MCF 10A (cell line): Measurements from ENCODE around the gene MAP4K2. TPM values are rescaled to one million over a fixed set of nuclear protein-coding genes. Genes with fewer than 3 reads are reported as not detected.

ENCODE experiments used
- BruUV-seq: library from RNA; stranded (reverse); fragments of 400-500 nt; replicated peaks from 2 replicates; lab custom pipeline; 2021; lab: Mats Ljungman, UMichigan
- CTCF ChIA-PET: fragments of 300-600 bp; sonication (Branson Sonifier 250); formaldehyde crosslinking; extraction: SDS; loops from one replicate; lab custom pipeline; 2021; ENCODE audit warnings: antibody characterized with exemption, inconsistent platforms; lab: Yijun Ruan, JAX
- POLR2A ChIA-PET: fragments of 300-600, 350-650 bp; sonication (Branson Sonifier 250); formaldehyde crosslinking; extraction: SDS; loops from one replicate; lab custom pipeline; 2020; ENCODE audit warnings: antibody characterized with exemption, inconsistent platforms; lab: Yijun Ruan, JAX
- DNase-seq: peaks from one replicate; pipeline ENCODE4 v3.0.0-alpha.2; 2018; ENCODE audit not compliant: unreplicated experiment
- H3K27ac Mint-ChIP-seq: one replicate; pipeline ENCODE4 v1.8.0; 2022; ENCODE audit warnings: mild to moderate bottlenecking, low read depth, mixed read lengths; ENCODE audit not compliant: unreplicated experiment
- H3K27me3 Mint-ChIP-seq: one replicate; pipeline ENCODE4 v1.8.0; 2022; ENCODE audit warnings: mixed read lengths; ENCODE audit not compliant: insufficient read depth, unreplicated experiment
- H3K36me3 Mint-ChIP-seq: one replicate; pipeline ENCODE4 v1.8.0; 2022; ENCODE audit warnings: mild to moderate bottlenecking, moderate library complexity, mixed read lengths; ENCODE audit not compliant: insufficient read depth, unreplicated experiment
- H3K4me1 Mint-ChIP-seq: one replicate; pipeline ENCODE4 v1.8.0; 2022; ENCODE audit warnings: mixed read lengths; ENCODE audit not compliant: insufficient read depth, unreplicated experiment
- H3K4me3 Mint-ChIP-seq: one replicate; pipeline ENCODE4 v1.8.0; 2022; ENCODE audit warnings: mild to moderate bottlenecking, moderate library complexity, mixed read lengths; ENCODE audit not compliant: unreplicated experiment
- H3K9me3 Mint-ChIP-seq: one replicate; pipeline ENCODE4 v1.8.0; 2022; ENCODE audit warnings: mixed read lengths; ENCODE audit not compliant: unreplicated experiment
- intact Hi-C: fragments of 100-400 bp; cut with micrococcal nuclease; formaldehyde crosslinking; loops from 2 replicates; pipeline ENCODE4 v1.14.1; 2022
- total RNA-seq: library from RNA; stranded (reverse); gene quantifications from 2 replicates; pipeline ENCODE4 v1.2.3, GENCODE V29; 2022
- TF ChIP-seq, protein P1 (sequence below): fragments of 200-600 bp; IDR thresholded peaks from one replicate; pipeline ENCODE4 v1.8.0; 2022; ENCODE audit warnings: antibody characterized with exemption, mild to moderate bottlenecking; ENCODE audit not compliant: unreplicated experiment

The MAP4K2 gene
- total RNA-seq, 1 experiment from 2014 or later: 6.8 TPM

DNA sequence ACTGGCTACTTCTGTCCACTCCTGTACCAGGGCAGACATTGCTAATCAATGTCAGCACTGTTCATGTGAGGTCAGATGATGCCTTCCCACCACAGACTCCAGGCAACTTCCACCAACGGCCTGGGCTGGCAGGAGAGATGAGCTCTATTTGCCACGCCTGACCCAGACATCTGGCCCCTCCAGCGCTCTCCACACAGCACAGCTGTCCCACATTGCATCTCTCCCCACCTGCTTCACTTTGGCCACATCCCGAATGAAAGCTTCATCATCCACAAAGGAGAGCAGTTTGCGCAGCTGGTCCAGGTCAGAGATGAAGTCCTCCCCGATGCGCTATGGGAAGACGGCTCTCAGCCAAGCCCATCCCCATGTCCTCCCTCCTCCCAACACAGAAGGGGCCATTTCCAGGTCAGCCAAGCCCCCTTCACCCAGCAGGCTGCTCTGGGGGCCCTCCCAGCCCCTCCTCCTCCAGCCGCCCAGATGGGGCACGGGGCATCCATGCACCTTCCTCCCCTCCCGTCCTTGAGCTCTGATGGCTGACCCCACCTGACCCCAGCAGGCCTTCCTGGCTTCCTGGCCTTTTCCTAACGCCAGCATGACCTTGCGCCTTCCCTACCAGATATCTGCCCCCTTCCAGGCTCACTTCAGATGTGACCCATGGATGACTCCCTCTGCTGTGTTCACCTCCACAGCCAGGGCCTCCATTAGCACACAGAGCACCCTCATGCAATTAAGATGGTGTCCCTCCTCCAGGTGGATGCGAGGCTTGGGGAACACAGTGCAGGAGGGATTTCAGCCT is 50.6 kb downstream of the MAP4K2 start:
- intact Hi-C loops: no loop called here
- ChIA-PET CTCF (interaction anchor here (0.6 to 2.1 kb wide), 3 partner anchors 10 to 470 kb away, joined by 3 to 6 read pairs (median 3); no protein-coding TSS in a partner anchor), POLR2A (interaction anchor here (1.2 kb wide), 1 partner anchor 22 kb away, joined by 3 read pairs; no protein-coding TSS in a partner anchor)
- BruUV-seq: no TSS peak
- H3K36me3 Mint-ChIP-seq: no peaks in the 10 kb centered on the region
- H3K27me3 Mint-ChIP-seq: no peaks in the 10 kb centered on the region
- no peak for DNase-seq
- TF ChIP-seq, protein P1, sequence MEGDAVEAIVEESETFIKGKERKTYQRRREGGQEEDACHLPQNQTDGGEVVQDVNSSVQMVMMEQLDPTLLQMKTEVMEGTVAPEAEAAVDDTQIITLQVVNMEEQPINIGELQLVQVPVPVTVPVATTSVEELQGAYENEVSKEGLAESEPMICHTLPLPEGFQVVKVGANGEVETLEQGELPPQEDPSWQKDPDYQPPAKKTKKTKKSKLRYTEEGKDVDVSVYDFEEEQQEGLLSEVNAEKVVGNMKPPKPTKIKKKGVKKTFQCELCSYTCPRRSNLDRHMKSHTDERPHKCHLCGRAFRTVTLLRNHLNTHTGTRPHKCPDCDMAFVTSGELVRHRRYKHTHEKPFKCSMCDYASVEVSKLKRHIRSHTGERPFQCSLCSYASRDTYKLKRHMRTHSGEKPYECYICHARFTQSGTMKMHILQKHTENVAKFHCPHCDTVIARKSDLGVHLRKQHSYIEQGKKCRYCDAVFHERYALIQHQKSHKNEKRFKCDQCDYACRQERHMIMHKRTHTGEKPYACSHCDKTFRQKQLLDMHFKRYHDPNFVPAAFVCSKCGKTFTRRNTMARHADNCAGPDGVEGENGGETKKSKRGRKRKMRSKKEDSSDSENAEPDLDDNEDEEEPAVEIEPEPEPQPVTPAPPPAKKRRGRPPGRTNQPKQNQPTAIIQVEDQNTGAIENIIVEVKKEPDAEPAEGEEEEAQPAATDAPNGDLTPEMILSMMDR: no peak
- no peaks in the 10 kb centered on the region for H3K4me1 Mint-ChIP-seq
- H3K27ac Mint-ChIP-seq: no peak overlapping the region
- no peak overlapping the region for H3K4me3 Mint-ChIP-seq
- H3K9me3 Mint-ChIP-seq: no peaks in the 10 kb centered on the region

- ChIA-PET CTCF (interaction anchor here (2.1 kb wide), 1 partner anchor 9 kb away, joined by 6 read pairs; no protein-coding TSS in a partner anchor), POLR2A (interaction anchor here (0.6 to 1.2 kb wide), 2 partner anchors 23 to 63 kb away, joined by 3 read pairs; no protein-coding TSS in a partner anchor)
- no peak overlapping the region for H3K27ac Mint-ChIP-seq
- H3K36me3 Mint-ChIP-seq: no peaks in the 10 kb centered on the region
- no peaks in the 10 kb centered on the region for H3K27me3 Mint-ChIP-seq
- DNase-seq: no peak
- intact Hi-C loops: no loop called here
- no peaks in the 10 kb centered on the region for H3K9me3 Mint-ChIP-seq
- no peaks in the 10 kb centered on the region for H3K4me1 Mint-ChIP-seq
- H3K4me3 Mint-ChIP-seq: no peak overlapping the region
- TF ChIP-seq, protein P1: no peak
- BruUV-seq: no TSS peak
These were observed 51.4 kb downstream of the MAP4K2 start for GRCh38 chr11:64751580-64751979.

GRCh38 chr11:64751136-64751535 is 51.9 kb downstream of the MAP4K2 start:
- H3K4me3 Mint-ChIP-seq: no peak overlapping the region
- no peaks in the 10 kb centered on the region for H3K9me3 Mint-ChIP-seq
- TF ChIP-seq, protein P1: no peak
- H3K27me3 Mint-ChIP-seq: no peaks in the 10 kb centered on the region
- no TSS peak for BruUV-seq
- no peak for DNase-seq
- ChIA-PET POLR2A (interaction anchor here (0.6 kb wide), 1 partner anchor 62 kb away, joined by 3 read pairs; no protein-coding TSS in a partner anchor), CTCF (no interaction called here)
- no peaks in the 10 kb centered on the region for H3K4me1 Mint-ChIP-seq
- no peaks in the 10 kb centered on the region for H3K36me3 Mint-ChIP-seq
- no peak overlapping the region for H3K27ac Mint-ChIP-seq
- intact Hi-C loops: no loop called here

GRCh38 chr11:64750361-64751054 is 52.5 kb downstream of the MAP4K2 start:
- ChIA-PET POLR2A (no interaction called here), CTCF (interaction anchor here (0.7 kb wide), 1 partner anchor 101 kb away, joined by 3 read pairs; no protein-coding TSS in a partner anchor)
- Mint-ChIP-seq H3K9me3 (no peaks in the 10 kb centered on the region), H3K4me1 (no peaks in the 10 kb centered on the region), H3K27me3 (no peaks in the 10 kb centered on the region), H3K4me3 (no peak overlapping the region), H3K36me3 (no peaks in the 10 kb centered on the region), H3K27ac (no peak overlapping the region)
- intact Hi-C loops: no loop called here
- BruUV-seq: no TSS peak
- no peak for DNase-seq
- TF ChIP-seq, protein P1: no peak
